NCI-H524 treated with DMSO at 0.1 percent for 48 hours (cell line): Measurements from ENCODE around the gene RUNX3.

ENCODE experiments used
- DNase-seq: peaks from one replicate; lab custom pipeline; 2025; lab: John Stamatoyannopoulos, UW

The RUNX3 gene

DNA sequence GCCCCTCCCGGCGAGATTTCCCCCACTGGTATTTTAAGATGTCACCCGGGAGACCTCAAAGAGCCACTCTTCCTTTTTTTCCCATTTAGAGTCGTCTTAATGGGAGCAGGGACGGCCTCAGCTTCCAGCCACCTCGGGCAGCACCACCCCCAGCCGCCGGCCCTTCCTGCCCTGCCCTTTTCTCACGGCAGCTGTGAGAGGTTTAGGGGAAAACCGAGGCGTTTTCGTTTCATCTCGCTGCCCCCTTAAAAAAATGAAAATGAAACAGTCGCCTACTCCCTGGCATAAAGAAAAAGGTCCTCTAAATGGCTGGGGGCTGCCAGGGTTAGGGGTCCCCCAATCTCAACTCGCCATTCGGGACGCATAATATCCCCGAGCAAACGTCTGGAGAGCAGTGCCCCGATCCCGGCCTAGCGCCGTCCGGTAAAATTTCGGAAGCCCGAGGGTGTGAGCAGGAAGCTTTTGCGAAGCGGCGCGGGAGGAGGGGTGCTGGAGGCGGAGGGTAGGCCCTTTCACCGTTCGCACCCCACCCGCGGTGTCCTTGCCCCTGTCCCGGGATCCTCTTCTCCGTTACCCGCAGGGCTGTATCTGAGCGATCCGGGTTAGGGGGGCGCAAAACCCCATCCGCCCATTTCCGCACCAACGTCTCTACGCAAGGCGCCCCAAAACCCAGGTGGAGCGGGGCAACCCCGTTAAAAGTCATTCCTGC lies 1.2 kb downstream of the RUNX3 start:
- no peak for DNase-seq

DNA sequence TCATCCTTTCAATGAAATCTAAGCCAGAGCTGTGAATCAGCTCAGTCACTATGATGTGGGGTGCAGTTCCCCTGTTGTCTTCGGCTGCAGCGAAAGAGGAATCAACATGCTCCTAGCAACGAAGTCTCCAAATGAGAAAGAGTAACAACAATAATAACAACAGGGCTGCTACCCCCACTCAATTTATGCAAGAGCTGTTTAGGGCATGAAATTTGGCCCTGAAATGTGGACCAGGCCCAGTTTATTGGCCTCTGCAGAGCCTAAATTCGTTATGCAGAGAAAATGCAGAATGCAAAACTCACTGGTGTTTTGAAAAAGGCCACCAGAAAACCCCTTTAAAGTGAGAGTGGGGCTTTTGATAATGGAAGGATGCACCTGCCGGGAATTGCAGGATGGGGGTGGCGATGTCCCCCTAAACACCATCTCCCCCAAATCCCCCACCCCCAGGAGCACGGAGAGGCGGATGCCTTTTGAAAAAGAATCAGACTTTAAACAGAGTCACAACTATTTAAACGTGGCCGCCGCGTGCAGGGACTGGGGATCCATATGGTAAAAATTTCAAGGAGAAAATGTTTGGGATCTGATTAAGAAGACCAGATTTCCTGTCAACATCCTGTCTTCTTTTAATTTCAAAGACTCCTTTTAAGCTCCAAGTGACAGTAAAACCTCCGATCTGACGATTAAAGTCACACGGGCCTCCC lies 1.9 kb downstream of the RUNX3 start:
- no peak for DNase-seq

DNA sequence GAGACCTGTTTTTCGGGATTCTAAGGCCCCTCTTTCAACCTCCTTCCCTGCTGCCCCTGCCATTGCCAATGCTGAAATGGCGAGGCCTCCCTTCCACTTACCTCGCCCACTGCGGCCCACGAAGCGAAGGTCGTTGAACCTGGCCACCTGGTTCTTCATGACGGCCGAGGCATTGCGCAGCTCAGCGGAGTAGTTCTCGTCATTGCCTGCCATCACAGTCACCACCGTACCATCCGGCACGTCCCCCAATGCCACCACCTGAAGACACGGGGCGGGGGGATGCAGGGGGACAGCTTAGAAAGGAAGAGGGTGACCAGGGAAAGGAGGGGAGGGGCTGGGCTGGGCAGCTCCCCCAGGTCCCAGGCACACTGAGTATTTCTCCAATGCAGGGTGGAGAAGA lies 2.6 kb downstream of the RUNX3 start:
- no peak for DNase-seq

DNA sequence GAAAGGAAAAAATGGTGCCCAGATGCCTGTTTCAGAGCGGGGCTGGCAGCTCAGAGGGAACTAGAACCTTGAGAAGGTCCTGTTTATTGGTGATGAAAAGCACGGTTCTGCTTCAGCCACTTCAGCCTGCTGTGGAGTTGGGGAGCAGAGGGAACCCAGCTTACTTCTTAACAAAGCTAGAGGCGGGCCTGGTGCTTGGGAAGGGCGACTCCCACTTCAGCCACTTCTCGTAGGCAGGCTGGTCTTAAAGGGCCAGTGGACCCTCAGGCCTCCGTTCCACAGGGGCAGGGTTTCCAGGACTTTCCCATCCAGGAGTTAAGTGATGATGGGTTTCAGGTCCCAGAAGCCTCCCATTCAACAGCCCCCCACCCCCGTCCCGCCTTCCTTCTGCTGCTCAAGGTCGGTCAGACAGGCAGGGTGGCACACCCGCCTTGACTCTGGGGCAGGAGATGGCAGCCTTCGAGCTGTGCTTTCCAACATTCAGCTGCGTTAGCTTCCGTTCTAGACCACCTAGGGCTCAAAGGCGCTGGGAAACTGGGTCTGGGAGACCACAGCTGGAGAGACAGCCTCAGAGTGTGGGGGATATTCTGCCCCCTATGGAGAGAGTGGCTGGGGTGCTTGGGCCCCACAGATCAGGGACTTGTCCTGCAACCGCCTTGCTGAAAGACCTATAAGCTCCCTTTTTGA lies 3.4 kb downstream of the RUNX3 start:
- DNase-seq = no peak

DNA sequence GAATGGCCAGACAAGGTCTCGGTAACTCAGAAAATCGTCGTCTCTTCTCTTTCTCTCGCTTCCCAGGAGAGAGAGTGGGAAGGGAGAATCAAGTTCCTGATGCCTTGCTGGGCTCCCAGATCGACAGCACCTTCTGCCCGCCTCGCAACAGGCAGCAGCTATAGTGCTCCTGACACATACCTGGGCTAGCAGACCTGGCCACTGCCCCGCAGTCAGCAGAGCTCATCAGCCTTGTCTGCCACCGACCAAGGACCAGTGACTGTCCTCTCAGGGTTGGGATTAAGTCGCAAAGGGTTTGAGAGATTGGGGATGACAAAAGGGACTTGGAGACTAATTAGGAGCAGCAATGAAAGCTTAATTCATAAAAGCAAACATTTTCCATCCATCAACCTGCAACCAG lies 4.1 kb downstream of the RUNX3 start:
- DNase-seq = no peak

DNA sequence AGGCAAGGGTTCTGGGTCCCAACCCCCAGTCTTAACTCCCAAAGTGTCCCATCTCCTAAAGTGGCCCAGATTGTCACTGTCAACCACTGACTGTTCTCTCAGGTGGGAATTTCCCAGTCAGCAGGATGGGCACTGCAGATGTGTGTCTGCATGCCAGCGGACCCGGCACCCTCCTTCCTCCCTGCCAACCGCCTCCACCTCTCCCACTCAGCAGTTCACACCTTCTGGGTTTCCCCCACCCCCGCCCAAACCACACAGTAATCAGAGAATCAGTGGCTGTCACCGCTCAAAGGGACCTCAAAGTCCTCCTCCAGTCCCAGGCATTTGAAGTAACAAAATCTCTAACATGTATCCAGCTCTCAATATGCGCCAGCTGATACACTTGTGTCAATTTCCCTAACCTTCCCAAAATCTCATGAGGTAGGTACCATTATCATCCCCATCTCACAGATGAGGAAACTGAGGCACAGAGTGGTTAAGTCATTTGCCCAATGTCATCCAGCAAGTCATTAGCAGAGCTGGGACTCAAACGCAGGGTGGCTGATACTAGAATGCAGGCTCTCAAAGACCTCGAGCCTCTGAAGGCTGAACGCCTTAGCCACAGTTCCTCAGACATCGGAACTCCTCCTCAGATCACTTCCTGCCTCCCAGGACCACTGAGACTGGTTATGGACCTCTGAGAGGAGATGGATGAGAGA lies 4.8 kb downstream of the RUNX3 start:
- DNase-seq = no peak

DNA sequence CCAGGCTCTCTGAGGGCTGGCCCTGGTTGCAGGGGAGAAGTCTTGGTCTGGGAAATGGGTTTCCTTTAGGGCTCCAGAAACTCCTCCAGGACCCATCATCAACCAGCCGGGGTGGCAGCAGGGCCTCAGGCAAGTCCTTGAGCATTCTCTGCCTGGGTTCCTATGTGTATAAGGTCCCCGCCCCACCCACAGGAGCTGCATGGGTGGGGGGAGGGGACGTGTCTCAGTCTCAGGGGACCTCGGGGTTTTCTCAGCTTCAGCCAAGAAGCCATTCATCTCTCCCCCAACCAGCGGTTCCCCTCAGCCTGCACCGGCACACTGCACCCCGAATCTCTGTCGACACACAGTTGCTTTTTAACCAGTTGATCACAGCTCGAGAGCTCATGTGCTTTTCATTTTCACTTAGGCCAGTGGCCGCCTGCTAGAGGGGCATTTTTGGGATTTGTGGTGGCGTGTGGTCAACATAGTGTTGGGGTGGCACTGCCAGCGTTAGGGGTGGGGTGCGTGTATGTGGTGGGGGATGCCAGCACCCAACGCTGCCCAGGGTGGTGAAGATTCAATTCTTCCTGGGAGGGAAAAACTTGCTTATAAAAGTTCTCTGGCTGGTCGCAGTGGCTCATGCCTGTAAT lies 6.5 kb downstream of the RUNX3 start:
- no peak for DNase-seq

DNA sequence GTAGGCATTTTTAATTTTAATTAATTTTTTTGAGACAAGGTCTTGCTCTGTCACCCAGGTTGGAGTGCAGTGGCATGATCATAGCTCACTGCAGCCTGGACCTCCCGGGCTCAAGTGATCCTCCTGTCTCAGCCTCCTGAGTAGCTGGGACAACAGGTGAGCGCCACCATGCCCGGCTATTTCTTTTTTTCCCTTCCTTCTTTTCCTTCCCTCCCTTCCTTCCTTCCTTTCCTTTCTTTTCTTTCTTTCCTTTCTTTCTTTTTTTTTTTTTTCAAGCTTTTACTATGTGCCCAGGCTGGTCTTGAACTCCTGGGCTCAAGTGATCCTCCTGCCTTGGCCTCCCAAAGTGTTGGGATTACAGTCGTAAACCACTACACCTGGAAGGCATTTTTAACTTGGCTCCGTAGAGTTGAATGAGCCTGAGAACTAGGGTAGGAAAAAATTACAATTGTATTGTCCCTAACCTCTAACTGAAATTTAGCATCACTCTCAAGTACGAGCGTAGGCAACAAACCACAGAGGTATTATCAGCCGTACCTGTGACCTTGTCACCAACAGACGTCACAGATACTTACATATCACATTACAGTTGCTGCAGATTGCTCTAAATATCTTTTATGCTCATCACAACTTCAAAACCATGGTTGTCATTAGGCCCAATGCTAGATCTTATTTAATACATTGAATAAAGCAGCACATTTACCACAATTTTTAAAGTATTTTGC lies 8.0 kb downstream of the RUNX3 start:
- no peak for DNase-seq

DNA sequence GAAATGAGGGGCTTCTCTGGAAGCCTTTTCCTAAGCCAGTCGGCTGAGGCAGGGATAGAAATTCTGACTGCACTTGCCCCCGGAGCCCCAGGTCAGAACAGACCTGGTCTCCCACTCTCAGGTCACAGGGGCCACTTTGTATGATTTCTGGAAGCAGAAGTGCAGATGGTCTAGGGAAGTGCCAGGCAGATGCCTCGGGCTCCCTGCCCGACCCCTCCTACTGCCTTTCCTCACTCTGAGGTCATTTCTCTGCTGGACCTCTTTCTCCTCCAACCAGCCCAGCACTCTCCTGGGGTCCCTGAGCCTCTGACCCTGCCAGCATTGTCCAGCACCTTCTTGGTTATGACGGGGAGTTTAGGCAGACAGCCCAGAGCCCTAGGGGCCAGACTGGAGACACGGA lies 8.7 kb downstream of the RUNX3 start:
- DNase-seq = no peak

DNA sequence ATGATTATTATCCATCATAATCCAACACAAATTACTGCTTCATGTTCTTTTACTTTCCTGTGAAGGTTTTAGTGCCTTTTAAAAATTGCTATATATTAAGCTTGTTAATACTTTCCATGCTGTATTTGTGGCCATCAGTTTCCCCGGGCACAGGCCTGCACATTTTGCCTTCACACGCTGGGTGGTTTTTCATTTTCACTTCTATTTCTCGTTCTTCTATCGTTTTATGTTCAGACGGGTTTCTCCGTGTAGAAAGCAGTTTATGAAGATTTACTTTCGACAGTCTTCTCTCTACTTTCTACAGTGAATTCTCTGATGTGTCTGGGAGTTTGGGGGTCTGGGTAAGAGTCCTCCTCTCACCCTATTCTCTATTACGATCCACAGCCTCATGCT lies 9.5 kb downstream of the RUNX3 start:
- DNase-seq = no peak

DNA sequence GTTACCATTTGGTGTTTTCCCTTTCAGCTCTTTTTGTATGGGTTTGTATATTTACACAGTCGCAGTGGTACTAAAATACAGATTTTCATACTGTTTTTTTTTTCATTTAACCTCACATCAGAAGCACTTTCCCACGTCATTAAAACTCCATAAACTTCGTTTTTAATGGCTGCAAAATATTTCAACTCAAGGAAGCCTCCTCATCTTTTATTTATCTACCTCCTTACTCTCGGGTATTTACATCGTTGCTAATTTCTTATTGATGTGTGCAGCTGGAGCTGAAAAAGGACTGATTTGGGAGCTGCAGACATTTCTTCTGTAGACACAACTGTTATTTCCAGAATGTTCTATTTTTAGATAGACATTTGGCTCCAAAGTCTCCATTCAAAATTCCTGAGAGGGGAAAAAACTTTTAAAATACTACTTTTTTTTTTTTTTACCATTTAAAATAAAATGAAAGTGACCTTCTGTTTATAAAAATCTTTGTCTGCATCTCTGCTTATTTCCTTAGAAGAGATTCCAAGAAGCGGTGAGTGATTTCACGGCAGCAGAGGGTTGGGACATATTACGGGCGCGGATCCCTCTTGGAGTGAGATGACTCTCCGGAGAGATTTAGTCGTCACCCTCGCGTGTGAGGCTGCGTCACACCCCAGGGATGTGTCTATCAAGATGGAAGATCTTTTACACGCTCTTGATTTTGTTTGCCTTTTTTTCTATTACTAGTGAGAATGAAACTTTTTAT lies 10.1 kb downstream of the RUNX3 start:
- DNase-seq = no peak

DNA sequence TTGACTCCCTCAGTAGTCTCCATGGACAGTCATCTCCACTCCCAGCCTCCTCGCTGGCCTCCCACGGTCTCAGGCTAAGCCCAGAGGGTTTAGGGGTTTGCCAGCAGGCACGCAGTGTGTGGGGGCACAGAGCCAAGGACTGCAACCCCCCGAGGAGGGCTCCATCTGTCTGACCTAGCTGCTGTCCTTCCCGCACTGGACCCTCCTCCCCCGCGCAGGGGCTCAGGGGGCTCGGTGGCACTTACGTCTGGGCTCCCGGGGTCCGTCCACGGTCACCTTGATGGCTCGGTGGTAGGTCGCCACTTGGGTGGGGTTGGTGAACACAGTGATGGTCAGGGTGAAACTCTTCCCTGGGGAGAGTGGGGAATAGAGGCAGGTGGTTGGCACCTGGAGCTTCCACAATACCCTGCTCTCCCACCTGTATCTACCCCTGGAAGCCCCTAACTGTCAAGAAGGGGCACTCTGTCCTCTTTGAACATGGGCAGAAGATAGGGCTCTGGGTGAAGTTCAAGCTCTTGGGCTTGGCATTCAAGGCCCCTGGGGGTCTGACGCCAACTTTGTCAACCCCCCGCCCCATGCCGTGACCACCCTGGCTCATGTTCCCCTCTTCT lies 11.0 kb downstream of the RUNX3 start:
- no peak for DNase-seq

DNA sequence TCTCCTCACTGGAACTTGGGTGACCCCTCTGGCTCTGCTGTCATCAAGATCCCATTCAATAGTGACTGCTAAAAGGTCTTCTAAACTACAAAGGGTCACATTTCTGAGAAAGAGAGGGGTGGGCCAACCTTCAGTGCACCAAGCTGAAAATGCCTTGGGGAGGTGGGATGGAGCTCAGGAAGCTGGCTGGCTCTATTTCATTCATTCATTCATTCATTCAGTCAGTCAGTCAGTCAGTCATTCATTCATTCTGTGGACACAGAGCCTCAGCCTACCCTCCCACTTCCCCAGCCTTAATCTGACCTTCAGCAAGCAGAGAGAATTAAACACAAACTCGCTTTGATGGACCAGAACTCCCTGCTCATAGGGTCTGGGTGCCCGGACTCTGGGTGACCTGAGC lies 11.7 kb downstream of the RUNX3 start:
- no peak for DNase-seq

DNA sequence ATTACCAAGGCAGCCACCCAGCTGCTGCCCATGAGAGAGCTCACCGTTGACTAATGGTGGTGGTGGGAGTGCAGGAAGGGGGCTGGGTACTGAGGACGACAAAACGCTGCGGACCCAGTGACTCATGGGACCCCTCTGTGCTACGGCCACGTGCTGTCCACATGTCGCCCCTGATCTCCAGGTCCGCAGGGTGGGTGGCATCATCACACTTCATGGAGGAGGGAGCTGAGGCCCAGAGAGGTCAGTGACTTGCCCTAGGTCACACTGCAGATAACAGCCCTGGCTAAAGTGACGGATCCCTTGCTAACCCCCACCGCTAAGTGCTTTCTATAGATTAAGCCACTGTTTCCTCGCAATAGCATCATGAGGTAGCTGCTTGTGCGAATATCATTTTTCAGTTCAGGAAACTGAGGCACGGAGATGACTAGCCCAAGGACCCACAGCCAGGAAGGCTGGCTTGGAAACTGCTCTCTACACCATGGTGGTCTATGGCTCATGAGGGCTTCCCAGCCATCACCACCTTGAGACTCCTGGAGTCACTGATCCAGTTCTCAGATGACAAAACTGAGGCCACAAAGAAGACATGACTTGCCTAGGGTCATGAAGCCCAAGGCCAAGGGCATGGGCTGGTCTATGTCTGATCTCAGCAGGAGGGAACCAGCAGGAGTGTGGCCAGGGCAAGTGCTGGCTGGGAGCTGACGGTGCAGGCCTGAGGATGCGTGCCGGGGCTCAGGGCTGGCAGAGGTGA lies 12.6 kb downstream of the RUNX3 start:
- no peak for DNase-seq

DNA sequence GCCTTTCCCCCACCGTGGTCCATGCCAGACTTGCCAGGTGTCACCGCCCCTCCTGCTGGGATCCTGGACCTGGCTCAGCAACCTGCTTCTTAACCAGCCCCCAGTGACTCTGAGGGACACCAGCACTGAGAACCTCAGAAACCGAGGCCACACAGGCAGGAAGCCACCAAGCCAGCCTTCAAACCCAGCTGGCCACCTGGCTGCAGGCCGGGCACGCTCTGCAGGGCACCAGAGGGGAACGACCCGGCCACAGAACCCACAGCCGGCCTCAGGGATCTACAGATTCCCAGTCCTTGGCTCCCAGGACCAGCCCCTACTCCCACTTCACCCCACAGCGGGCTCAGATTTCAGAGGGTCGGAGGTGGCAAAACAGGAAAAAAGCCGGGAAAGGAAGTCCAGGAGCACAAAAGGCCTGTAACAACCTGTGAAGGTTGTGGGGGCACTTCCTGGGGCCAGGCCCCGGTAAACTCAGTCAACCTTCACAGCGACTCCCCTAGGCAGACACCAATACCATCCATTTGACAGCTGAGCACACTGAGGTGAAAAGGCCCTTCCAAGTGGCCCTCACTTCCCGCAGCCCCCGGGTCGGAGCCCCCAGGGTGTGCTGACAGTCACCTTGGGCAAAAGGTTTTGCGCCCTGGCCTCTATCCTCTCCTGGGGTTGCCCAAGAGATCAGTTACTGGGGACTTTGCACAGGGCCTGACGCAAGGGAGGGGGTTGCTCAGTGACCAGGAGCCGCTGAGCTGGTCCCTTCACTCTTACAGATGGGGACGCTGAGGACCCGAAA lies 14.1 kb downstream of the RUNX3 start:
- no peak for DNase-seq

DNA sequence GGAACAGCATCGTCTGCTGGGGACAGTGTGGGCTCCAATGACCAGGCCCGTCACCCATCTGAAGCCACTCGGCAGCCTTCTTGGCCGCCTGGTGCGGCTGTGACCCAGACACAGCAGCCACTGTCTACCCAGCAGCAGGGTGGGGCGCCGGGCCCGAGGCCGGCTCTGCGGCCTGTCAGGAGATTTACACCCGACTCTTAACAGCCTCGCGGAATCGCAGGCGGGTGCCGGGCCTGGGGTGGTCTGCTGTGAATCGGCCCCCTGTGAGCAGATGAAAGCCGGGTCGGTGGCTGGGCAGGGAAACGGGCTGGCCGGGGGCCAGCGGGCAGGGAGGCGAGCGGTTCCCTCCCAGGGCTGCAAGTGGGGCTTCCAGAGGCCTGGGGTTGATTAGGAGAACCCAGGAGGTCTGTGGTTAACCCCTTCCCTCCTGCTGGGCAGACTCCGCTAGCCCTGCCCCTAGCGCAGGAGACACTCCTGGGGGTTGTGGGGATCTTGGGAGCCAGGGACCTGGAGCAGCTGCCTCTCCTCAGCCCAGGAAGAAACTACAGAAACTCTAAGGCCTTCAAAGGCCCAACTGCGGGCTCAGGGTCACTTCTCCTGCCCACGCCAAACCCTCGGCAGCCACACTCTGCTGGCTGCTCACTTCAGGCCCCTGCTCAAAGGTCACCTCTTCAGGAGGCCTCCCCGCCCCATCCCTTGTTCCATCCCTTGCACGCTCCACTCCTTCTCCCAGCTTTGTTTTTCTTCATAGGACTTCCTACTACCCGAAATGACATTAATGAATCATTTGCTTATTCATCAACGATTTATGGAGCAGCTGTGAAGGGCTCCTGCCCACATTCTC lies 15.6 kb downstream of the RUNX3 start:
- DNase-seq = no peak

DNA sequence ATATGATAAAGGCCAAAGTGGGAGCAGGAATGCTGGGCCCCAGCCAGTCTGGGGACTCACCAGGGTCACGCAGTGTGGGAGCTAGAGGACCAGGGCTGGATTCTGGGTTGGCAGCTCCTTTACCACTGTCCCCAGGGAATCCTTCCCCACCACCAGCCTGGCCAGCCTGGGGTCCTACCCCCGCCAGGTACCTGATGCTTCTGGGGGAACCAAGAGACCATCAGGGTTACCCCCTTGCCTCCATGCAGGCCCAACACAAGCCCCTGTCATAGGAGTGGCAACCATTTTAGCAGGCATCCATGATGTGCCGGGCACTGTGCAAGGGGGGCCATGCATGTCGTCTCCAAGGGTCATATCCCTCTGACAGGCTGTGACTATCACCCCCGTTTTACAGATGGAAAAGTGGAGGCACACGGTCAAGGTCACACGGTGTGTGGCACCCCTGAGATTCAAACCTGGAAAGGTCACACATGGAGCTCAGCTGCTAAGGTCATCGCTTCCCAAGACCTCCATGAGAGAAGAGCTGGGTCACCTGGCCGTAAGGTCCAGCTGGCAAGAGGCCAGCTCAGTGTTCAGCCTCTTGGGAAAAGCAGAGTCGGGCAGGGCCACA lies 16.4 kb downstream of the RUNX3 start:
- DNase-seq = no peak

DNA sequence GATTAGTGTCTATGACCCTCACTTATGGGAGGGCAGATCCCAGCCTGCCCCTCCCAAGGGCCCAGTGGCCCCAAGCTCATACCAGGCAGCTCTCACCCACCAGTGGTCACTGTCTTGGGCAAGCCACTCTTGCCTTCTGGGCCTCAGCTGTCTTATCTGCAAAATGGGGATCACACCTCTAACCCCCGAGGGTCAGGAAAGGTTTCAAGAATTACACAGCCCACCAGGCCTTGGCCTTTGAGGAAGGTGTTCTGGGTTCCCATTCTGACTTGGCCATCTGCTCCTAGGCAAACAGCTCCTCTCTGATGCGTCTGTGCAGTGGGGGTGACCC lies 16.8 kb downstream of the RUNX3 start:
- no peak for DNase-seq
